ENCODE measurements around the gene NSUN3. TPM values are rescaled to one million over a fixed set of nuclear protein-coding genes. Genes with fewer than 3 reads are reported as not detected.
A peak's percentile ranks its signal among the peaks of the same experiment; 100 is the strongest.

Gene NSUN3
- total and polyA plus RNA-seq, 10 of the 15 experiments (the other 5 are each of a cell fraction or from before 2014, with no cell fraction given): 9.1 to 20.3 (median 11.7) TPM

DNA sequence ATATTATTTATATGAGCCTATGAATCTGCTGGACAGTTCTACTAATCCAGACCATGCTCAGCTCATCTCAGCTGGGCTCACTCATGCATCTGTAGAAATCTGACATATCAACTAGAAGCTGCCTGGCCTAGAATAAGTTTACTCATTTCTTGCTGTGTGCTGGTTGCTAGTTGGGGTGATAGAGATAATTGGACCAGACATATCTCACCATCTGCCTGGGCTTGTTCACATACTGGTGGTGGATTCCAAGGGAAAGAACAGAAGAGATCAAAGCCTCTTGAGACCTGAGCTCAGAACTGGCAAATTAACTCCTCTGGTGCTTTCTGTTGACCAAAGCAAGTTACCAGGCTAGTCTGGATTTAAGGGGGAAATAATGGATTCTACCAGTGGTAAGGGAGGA lies 109.1 kb downstream of the NSUN3 start:
- ATAC-seq: peak; percentile 81

More for the DNA sequence above, 109.1 kb downstream of the NSUN3 start:
- H3K9me3 ChIP-seq (replicated peaks; ENCODE audit: control insufficient read depth, insufficient read depth, low read length): no peaks in the 10 kb centered on the region
- H3K4me2 ChIP-seq (ENCODE audit: control insufficient read depth, insufficient read depth): no peak overlapping the region
- intact Hi-C loops (cut with micrococcal nuclease; ENCODE audit: unreplicated experiment): no loop called here
- TF ChIP-seq, protein P1, sequence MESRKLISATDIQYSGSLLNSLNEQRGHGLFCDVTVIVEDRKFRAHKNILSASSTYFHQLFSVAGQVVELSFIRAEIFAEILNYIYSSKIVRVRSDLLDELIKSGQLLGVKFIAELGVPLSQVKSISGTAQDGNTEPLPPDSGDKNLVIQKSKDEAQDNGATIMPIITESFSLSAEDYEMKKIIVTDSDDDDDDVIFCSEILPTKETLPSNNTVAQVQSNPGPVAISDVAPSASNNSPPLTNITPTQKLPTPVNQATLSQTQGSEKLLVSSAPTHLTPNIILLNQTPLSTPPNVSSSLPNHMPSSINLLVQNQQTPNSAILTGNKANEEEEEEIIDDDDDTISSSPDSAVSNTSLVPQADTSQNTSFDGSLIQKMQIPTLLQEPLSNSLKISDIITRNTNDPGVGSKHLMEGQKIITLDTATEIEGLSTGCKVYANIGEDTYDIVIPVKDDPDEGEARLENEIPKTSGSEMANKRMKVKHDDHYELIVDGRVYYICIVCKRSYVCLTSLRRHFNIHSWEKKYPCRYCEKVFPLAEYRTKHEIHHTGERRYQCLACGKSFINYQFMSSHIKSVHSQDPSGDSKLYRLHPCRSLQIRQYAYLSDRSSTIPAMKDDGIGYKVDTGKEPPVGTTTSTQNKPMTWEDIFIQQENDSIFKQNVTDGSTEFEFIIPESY (IDR thresholded peaks at IDR 0.05): no peak
- TF ChIP-seq SMARCA5 (IDR thresholded peaks at IDR 0.05) (no peak), RCOR1 (conservative IDR thresholded peaks at IDR 0.05; ENCODE audit: low read depth, low read length) (no peak), RELA (IDR thresholded peaks at IDR 0.05; ENCODE audit: borderline replicate concordance, partially characterized antibody) (peak; percentile 42), TCF7 (IDR thresholded peaks at IDR 0.05; ENCODE audit: borderline replicate concordance) (0 out of 2 replicates have a peak, but pooled peaks have one; percentile 30), EZH2 (IDR thresholded peaks at IDR 0.05; ENCODE audit: borderline replicate concordance, control insufficient read depth, low read depth, low read length) (no peak), TBL1XR1 (IDR thresholded peaks at IDR 0.05; ENCODE audit: low read depth, low read length) (no peak), SUZ12 (IDR thresholded peaks at IDR 0.05; ENCODE audit: unreplicated experiment) (no peak), FOS (IDR thresholded peaks at IDR 0.05; ENCODE audit: borderline replicate concordance, extremely low read depth, insufficient read length) (no peak), BCL11A (IDR thresholded peaks at IDR 0.05; ENCODE audit: low read depth, low read length) (peak; percentile 61), POLR2AphosphoS2 (IDR thresholded peaks at IDR 0.05; ENCODE audit: low read depth, low read length) (no peak), ZNF217 (IDR thresholded peaks at IDR 0.05) (no peak), MTA2 (IDR thresholded peaks at IDR 0.05; ENCODE audit: low read depth) (peak; percentile 49; the same call in 1 of the 2 replicates)
- TF ChIP-seq, protein P2, sequence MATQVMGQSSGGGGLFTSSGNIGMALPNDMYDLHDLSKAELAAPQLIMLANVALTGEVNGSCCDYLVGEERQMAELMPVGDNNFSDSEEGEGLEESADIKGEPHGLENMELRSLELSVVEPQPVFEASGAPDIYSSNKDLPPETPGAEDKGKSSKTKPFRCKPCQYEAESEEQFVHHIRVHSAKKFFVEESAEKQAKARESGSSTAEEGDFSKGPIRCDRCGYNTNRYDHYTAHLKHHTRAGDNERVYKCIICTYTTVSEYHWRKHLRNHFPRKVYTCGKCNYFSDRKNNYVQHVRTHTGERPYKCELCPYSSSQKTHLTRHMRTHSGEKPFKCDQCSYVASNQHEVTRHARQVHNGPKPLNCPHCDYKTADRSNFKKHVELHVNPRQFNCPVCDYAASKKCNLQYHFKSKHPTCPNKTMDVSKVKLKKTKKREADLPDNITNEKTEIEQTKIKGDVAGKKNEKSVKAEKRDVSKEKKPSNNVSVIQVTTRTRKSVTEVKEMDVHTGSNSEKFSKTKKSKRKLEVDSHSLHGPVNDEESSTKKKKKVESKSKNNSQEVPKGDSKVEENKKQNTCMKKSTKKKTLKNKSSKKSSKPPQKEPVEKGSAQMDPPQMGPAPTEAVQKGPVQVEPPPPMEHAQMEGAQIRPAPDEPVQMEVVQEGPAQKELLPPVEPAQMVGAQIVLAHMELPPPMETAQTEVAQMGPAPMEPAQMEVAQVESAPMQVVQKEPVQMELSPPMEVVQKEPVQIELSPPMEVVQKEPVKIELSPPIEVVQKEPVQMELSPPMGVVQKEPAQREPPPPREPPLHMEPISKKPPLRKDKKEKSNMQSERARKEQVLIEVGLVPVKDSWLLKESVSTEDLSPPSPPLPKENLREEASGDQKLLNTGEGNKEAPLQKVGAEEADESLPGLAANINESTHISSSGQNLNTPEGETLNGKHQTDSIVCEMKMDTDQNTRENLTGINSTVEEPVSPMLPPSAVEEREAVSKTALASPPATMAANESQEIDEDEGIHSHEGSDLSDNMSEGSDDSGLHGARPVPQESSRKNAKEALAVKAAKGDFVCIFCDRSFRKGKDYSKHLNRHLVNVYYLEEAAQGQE (IDR thresholded peaks at IDR 0.05; ENCODE audit: low read depth, low read length): peak; percentile 30; the same call in 1 of the 2 replicates
- TF ChIP-seq, protein P3, sequence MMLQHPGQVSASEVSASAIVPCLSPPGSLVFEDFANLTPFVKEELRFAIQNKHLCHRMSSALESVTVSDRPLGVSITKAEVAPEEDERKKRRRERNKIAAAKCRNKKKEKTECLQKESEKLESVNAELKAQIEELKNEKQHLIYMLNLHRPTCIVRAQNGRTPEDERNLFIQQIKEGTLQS (IDR thresholded peaks at IDR 0.05; ENCODE audit: borderline replicate concordance, extremely low read depth, low read depth, low read length): no peak
- TF ChIP-seq, protein P4, sequence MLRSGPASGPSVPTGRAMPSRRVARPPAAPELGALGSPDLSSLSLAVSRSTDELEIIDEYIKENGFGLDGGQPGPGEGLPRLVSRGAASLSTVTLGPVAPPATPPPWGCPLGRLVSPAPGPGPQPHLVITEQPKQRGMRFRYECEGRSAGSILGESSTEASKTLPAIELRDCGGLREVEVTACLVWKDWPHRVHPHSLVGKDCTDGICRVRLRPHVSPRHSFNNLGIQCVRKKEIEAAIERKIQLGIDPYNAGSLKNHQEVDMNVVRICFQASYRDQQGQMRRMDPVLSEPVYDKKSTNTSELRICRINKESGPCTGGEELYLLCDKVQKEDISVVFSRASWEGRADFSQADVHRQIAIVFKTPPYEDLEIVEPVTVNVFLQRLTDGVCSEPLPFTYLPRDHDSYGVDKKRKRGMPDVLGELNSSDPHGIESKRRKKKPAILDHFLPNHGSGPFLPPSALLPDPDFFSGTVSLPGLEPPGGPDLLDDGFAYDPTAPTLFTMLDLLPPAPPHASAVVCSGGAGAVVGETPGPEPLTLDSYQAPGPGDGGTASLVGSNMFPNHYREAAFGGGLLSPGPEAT (IDR thresholded peaks at IDR 0.05; ENCODE audit: low read depth): peak; percentile 26; the same call in 1 of the 2 replicates
- POLR2A ChIA-PET: interaction anchor here (0.9 to 2.1 kb wide), 2 partner anchors 9 to 10 kb away, joined by 4 read pairs; no protein-coding TSS in a partner anchor
- H3K9ac ChIP-seq (ENCODE audit: control insufficient read depth, insufficient read depth, low read length): no peak overlapping the region
- no peaks in the 10 kb centered on the region for H3K36me3 ChIP-seq (ENCODE audit: control insufficient read depth in 2 of 2, insufficient read depth in 2 of 2, low read length in 1 of 2)
- RAD21 ChIA-PET (ENCODE audit: unreplicated experiment): interaction anchor here (1.3 to 1.8 kb wide), 3 partner anchors 10 to 102 kb away, joined by 4 to 7 read pairs (median 6); no protein-coding TSS in a partner anchor
- no peak for DNase-seq (ENCODE audit: low read depth, low spot score)
- H2AFZ ChIP-seq (ENCODE audit: control insufficient read depth, low read depth, low read length): no peak overlapping the region
- CTCF ChIA-PET: interaction anchor here (1.4 kb wide), 2 partner anchors 9 to 78 kb away, joined by 3 to 4 read pairs; no protein-coding TSS in a partner anchor
- H3K4me3 ChIP-seq: no peak overlapping the region
- in situ Hi-C loops (cut with MboI): no loop called here
- no peaks in the 10 kb centered on the region for H3K79me2 ChIP-seq (ENCODE audit: control insufficient read depth, insufficient read depth, low read length)
- no peak overlapping the region for H3K27ac ChIP-seq (ENCODE audit: control insufficient read depth, insufficient read depth)
- H4K20me1 ChIP-seq (ENCODE audit: control insufficient read depth, insufficient read depth): no peaks in the 10 kb centered on the region
- FAIRE-seq: no peak
- H3K27me3 ChIP-seq (replicated peaks in 1 of 2; ENCODE audit: control insufficient read depth in 2 of 2, insufficient read depth in 2 of 2, low read length in 1 of 2): no peaks in the 10 kb centered on the region
- SMC1A ChIA-PET (ENCODE audit: uncharacterized antibody, unreplicated experiment): interaction anchor here (0.8 to 2.8 kb wide), 6 partner anchors 9 to 102 kb away, joined by 3 to 16 read pairs (median 4); no protein-coding TSS in a partner anchor
- BruUV-seq (replicated peaks): no TSS peak
- H3K4me1 ChIP-seq (ENCODE audit: control insufficient read depth, insufficient read depth, low read length): no peaks in the 10 kb centered on the region
